T-helper 17 cell (primary cell): ENCODE data around the gene FRMD4A. TPM values are rescaled to one million over a fixed set of nuclear protein-coding genes. Genes with fewer than 3 reads are reported as not detected.

Source experiments
- ATAC-seq: fragments of 150-1000 bp; cut with Tn5 transposase; 2 replicates; pipeline ENCODE4 v1.10.0; 2021; ENCODE audit warnings: mild to moderate bottlenecking, moderate library complexity
- DNase-seq, 3 donors: peaks; one replicate each; pipeline versions ENCODE4 v3.0.0 to v3.0.0-alpha.2; 2020 to 2021
- H3K9me3 ChIP-seq: one replicate; pipeline ENCODE4 v1.7.0; 2013; ENCODE audit warnings: low read length, mild to moderate bottlenecking; ENCODE audit not compliant: control insufficient read depth, poor library complexity, severe bottlenecking
- H3K27ac Mint-ChIP-seq: one replicate; pipeline ENCODE4 v1.8.0; 2022; ENCODE audit warnings: mild to moderate bottlenecking, moderate library complexity, mixed read lengths
- H3K27me3 Mint-ChIP-seq: one replicate; pipeline ENCODE4 v1.8.0; 2022; ENCODE audit warnings: mixed read lengths
- H3K36me3 Mint-ChIP-seq: one replicate; pipeline ENCODE4 v1.8.0; 2022; ENCODE audit warnings: low read depth, mixed read lengths
- H3K4me1 Mint-ChIP-seq: one replicate; pipeline ENCODE4 v1.8.0; 2022; ENCODE audit warnings: mild to moderate bottlenecking, mixed read lengths
- H3K4me3 Mint-ChIP-seq: one replicate; pipeline ENCODE4 v1.8.0; 2022; ENCODE audit warnings: mild to moderate bottlenecking, moderate library complexity, mixed read lengths
- total RNA-seq, 4 donors: library from RNA in 2 of 4; stranded (reverse) in 2 of 4; gene quantifications; one replicate each; pipeline ENCODE4 v1.2.3 and lab custom pipeline; 2022 to 2026

Gene FRMD4A
- total RNA-seq, 2 donors from 2014 or later = 1.3 to 2.7 TPM

DNA sequence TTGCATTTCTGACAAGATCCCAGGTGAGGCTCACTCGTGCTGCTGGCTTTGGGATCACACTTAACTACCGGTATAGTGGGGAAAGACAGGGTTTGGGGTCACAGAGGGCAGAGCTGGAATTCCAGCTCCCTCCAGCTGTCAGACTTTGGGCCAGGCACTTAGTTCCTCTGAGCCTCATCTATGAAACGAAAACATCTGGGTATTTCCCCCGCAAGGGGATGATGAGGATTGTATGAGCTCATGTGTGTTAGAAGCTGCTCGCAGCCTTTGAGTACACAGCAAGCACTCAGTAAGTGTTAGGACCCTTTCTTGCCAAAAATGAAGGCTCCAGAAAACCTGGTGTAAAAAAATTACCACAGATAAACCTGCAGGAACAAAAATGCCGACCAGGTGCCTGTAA is 677.9 kb downstream of the FRMD4A start:
- DNase-seq (no peak), ATAC-seq (no peak)
- H3K9me3 ChIP-seq = no peaks in the 10 kb centered on the region
- H3K27me3 Mint-ChIP-seq = no peaks in the 10 kb centered on the region
- no peak overlapping the region for H3K4me3 Mint-ChIP-seq
- peaks cover 16% of the 10 kb centered on the region for H3K4me1 Mint-ChIP-seq
- H3K27ac Mint-ChIP-seq = no peak overlapping the region
- no peaks in the 10 kb centered on the region for H3K36me3 Mint-ChIP-seq

DNA sequence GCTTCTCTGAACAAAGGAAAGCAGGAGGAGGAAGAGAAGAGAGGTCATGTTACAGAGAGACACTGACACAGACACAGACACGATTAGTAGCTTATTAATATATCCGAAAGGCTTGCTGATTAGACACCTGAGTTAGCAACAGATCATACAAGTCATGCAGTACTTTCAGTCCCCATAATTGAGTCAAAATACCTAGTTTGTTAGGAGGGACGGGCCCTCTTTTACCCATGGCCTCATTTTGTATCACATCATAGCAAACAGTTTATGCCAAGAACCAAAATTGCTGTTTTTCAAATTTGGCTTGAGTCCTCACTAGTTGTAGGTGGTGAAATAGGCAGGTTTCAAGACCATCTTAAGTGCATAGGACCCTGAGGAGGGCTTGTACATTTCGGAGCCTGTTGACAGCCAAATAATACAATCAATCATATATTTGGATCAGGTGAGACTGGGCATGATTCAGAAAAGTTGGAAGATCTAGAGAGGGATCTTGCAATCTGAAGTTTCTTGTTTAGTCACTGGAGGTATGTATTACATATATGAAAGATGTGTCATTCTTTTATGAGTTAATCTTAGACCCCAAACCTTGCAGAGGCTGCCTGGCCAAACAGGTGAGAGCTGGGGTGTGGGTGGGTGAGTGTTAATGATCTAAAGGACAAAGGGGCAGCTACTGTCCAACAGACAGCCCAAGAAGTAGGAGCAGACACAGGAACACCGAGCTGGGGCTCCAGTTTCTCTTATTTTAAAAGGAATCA is 678.6 kb downstream of the FRMD4A start:
- Mint-ChIP-seq H3K27ac (no peak overlapping the region), H3K36me3 (no peaks in the 10 kb centered on the region), H3K27me3 (no peaks in the 10 kb centered on the region), H3K4me3 (no peak overlapping the region), H3K4me1 (peaks cover 18% of the 10 kb centered on the region)
- DNase-seq (no peak), ATAC-seq (no peak)
- H3K9me3 ChIP-seq = no peaks in the 10 kb centered on the region

DNA sequence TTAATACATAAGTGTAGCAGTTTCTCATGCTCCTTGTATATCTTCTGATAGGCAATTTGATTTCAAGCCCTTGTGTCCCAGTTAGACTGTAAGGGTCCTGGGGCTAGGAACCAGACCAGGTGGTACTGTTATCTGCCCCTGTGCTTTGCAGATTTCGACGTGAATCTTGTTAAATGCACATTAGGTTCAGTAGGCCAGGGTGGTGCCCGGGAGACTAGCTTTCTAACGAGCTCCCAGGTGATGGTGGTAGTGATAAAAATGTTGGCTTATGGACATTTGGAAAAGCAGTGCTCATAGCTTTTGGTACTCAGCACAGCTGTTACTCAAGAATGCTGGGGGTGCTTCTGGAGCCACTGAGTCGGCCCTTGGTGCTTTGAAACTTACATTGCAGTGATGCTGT is 679.8 kb downstream of the FRMD4A start:
- no peak for ATAC-seq
- Mint-ChIP-seq H3K4me3 (no peak overlapping the region), H3K36me3 (peaks cover 5% of the 10 kb centered on the region), H3K27me3 (no peaks in the 10 kb centered on the region), H3K27ac (peak overlapping the region; percentile 69), H3K4me1 (peaks cover 22% of the 10 kb centered on the region)
- H3K9me3 ChIP-seq = no peaks in the 10 kb centered on the region
- DNase-seq = no peak

DNA sequence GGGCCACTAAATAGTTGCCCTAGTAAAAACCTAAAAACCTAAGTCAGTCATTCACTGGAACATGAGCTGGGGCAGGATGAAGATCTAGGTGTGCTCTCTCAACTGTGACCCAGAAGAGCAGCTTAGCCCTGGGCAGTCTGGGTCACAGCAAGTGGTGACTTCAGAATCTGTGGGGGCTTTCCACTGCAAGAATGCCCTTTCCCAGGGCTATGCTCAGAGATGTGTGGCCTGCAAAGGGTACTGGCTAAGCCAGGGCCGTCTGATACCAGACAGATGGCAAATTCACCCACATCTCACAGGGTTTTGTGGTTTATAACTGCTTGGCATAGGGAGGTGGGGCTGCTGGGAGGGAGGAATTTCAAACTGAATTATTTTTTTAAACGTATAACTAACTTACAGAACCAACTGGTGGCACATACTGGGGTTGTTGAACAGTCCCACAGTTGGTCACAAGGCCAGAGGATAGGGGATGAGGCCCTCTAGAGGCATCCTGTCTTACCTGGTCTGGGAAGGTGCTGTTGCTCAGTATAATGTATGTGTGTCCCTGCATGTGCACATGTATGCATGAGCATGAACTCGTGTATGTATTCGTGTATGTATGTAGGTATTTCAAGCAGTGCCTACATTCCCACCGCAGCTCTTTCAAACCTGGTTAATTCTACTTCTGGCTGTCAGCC is 680.7 kb downstream of the FRMD4A start:
- no peaks in the 10 kb centered on the region for H3K9me3 ChIP-seq
- peaks cover 5% of the 10 kb centered on the region for H3K36me3 Mint-ChIP-seq
- no peak for ATAC-seq
- H3K4me1 Mint-ChIP-seq = peaks cover 22% of the 10 kb centered on the region
- H3K27me3 Mint-ChIP-seq = no peaks in the 10 kb centered on the region
- DNase-seq = no peak
- H3K4me3 Mint-ChIP-seq = no peak overlapping the region
- H3K27ac Mint-ChIP-seq = peak overlapping the region; percentile 69

DNA sequence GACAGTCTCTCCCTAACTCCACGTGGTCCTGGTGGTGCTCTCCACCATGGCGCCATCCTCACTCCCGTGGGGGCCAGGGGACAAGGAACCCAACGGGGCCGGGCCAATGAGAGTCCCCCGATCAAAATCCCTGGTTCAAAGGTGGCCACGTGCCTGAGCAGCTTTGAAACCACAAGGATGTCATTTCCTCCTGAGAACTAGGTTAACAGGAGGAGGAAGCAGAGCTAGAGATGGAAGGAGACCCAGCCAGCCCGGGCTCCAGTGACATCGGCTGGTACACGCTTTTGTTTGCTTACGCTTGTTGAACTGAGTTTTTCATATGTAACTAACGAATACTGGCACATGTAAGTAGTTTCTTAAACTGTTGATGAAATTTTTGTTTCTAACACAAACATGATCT is 682.3 kb downstream of the FRMD4A start:
- H3K9me3 ChIP-seq = no peaks in the 10 kb centered on the region
- Mint-ChIP-seq H3K4me3 (no peak overlapping the region), H3K36me3 (peaks cover 5% of the 10 kb centered on the region), H3K27me3 (no peaks in the 10 kb centered on the region), H3K4me1 (peaks cover 20% of the 10 kb centered on the region), H3K27ac (peak overlapping the region; percentile 77)
- DNase-seq = no peak
- ATAC-seq = peak; percentile 84

DNA sequence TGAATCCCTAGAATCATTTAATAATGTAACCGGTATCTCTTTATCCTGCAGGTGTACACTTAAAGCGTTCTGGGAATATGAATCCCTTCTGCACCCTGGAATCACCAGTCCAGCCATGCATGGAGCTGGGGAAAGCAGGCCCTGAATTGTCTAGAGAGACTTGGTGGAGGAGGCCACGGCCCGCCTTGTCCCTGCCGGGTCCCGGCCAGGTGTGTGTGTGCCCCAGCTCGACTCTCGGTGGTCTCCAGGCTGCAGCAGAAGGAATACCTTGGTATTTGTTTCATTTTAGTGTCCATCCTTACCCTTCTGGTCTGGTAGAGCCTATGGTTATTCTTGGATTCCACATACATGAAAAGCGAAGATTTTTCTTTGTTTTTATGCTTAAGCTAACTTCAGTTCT is 685.9 kb downstream of the FRMD4A start:
- Mint-ChIP-seq H3K36me3 (peaks cover 11% of the 10 kb centered on the region), H3K27me3 (no peaks in the 10 kb centered on the region), H3K4me3 (no peak overlapping the region), H3K27ac (no peak overlapping the region), H3K4me1 (peaks cover 15% of the 10 kb centered on the region)
- no peak for DNase-seq
- H3K9me3 ChIP-seq = peaks cover 3% of the 10 kb centered on the region
- no peak for ATAC-seq

DNA sequence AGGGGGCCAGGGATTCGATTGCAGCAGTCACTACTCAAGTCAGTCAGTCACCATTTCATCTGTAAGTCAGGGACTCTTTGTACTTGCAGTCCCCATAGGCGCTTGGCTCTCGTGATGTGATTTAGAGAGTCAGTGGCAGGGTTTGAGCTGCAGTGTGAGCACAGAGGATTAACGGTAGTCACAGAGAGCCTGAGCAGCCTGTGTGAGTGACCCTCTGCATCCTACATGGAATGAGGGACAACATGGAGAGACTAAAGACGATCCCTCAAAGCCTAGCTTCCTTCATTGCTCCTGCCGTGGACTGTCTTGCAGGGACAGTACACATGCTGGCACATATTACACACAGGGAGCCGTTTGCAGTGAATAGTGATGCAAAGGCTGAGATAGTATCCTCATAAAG is 687.7 kb downstream of the FRMD4A start:
- no peak for DNase-seq
- H3K27me3 Mint-ChIP-seq = no peaks in the 10 kb centered on the region
- no peak overlapping the region for H3K27ac Mint-ChIP-seq
- no peak overlapping the region for H3K4me3 Mint-ChIP-seq
- peaks cover 6% of the 10 kb centered on the region for H3K4me1 Mint-ChIP-seq
- no peak for ATAC-seq
- peaks cover 6% of the 10 kb centered on the region for H3K9me3 ChIP-seq
- peaks cover 14% of the 10 kb centered on the region for H3K36me3 Mint-ChIP-seq

DNA sequence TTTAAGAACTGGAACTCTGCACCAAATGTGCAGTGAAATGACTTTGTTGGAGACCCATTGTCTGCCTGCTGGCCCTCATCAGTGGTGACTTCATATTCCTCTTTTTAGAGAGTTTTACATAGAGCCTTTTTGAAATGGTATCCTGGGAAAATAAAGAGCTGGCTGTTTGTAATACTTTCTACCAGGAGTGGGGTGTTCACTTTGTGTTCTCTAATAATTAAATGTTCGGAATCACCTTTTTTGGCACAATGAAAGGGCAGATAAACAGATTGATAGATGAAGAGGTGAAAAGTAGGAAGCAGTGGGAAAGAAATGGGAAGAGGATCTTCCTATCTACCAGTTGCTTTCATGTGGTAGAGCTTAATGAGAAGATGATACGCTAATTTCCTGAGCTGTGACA is 688.4 kb downstream of the FRMD4A start:
- Mint-ChIP-seq H3K4me3 (no peak overlapping the region), H3K27ac (no peak overlapping the region), H3K27me3 (no peaks in the 10 kb centered on the region), H3K4me1 (peaks cover 4% of the 10 kb centered on the region), H3K36me3 (peaks cover 14% of the 10 kb centered on the region)
- no peak for ATAC-seq
- H3K9me3 ChIP-seq = peaks cover 6% of the 10 kb centered on the region
- DNase-seq = no peak

DNA sequence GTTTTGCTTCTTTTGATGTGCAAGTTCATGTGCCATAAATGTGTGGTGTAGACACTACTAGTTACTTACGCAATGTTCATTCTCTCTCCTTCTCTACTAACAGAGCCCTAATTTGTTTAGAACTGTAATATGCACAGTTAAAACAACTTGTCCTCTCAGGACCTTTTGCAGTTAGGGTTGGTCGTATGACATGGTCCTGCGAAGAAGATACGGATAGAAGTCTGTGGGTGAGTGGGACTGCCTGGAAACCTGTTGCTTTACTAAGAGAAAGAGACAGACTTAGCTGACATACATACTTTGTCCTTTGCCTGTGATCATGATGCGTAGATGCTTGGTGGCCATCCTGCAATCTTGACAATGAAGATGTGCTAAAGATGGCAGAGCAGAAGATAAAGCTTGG is 692.8 kb downstream of the FRMD4A start:
- no peak overlapping the region for H3K4me3 Mint-ChIP-seq
- H3K27ac Mint-ChIP-seq = no peak overlapping the region
- ATAC-seq (no peak), DNase-seq (no peak)
- peaks cover 6% of the 10 kb centered on the region for H3K9me3 ChIP-seq
- H3K36me3 Mint-ChIP-seq = peaks cover 21% of the 10 kb centered on the region
- no peaks in the 10 kb centered on the region for H3K4me1 Mint-ChIP-seq
- H3K27me3 Mint-ChIP-seq = no peaks in the 10 kb centered on the region

DNA sequence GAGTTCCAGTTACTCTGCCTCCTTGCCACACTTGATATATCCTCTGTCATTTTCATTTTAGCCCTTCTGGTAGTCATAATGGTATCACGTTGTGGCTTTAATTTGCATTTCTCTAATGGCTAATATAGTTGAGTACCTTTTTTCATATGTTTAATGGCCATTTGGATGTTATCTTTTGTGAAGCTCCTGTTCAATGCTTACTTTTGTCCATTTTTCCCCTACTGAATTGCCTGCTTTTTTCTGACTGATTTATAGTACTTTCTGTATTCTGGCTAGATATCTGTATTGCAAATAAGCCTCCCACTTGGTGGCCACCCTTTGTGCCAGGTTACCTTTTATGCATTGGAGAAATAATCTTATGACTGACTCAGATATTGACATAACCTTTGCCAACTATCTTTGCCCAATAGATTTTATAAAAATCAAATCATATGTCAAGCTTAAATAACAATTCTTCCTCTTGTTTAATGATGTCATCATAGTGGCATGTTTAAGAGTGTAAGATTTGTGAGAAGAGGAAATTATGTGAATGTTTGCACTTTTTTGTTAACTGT is 693.3 kb downstream of the FRMD4A start:
- peaks cover 23% of the 10 kb centered on the region for H3K36me3 Mint-ChIP-seq
- no peaks in the 10 kb centered on the region for H3K27me3 Mint-ChIP-seq
- peaks cover 6% of the 10 kb centered on the region for H3K9me3 ChIP-seq
- H3K4me3 Mint-ChIP-seq = no peak overlapping the region
- H3K4me1 Mint-ChIP-seq = no peaks in the 10 kb centered on the region
- DNase-seq (no peak), ATAC-seq (no peak)
- H3K27ac Mint-ChIP-seq = no peak overlapping the region

DNA sequence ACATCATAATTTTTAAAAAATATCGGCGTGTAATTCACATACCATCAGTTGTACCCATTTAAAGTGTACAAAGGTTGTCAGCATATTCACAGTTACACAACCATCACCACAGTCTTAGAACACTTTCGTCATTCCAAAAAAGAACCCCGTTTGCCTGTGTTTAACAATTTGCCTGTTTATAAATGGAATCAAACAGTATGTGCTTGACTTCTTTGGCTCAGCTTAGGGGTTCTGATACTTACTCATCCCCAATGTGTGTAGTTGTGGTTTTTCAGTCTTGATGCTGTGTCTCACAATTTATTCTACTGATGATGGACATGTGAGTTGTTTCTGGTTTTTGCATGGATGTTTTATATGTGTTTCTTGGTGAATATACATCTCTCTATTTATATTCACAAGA is 693.9 kb downstream of the FRMD4A start:
- Mint-ChIP-seq H3K27me3 (no peaks in the 10 kb centered on the region), H3K4me1 (no peaks in the 10 kb centered on the region), H3K36me3 (peaks cover 21% of the 10 kb centered on the region), H3K27ac (no peak overlapping the region), H3K4me3 (no peak overlapping the region)
- H3K9me3 ChIP-seq = peaks cover 3% of the 10 kb centered on the region
- ATAC-seq (no peak), DNase-seq (no peak)

DNA sequence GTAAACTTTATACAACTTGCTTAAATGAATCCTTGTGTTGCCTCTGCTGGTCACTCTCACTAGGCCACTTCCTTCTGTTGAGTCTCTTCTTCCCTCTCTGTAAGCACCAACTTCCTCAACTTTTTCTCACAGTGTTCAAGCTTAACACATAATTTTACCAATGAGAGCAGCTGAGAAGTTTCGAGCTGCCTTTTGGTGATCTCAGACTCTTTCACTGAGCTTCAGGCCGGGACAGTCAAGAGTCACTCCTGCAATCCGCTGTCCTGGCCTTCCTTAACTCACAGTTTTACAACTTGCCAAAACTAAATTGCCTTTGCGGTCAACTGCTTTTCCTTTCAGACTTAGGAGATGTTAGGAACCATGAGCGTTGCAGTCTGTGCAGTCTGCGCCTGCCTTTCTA is 696.5 kb downstream of the FRMD4A start:
- Mint-ChIP-seq H3K4me1 (peaks cover 4% of the 10 kb centered on the region), H3K27ac (no peak overlapping the region), H3K27me3 (no peaks in the 10 kb centered on the region), H3K36me3 (peaks cover 16% of the 10 kb centered on the region), H3K4me3 (no peak overlapping the region)
- H3K9me3 ChIP-seq = peaks cover 2% of the 10 kb centered on the region
- DNase-seq = no peak
- no peak for ATAC-seq

DNA sequence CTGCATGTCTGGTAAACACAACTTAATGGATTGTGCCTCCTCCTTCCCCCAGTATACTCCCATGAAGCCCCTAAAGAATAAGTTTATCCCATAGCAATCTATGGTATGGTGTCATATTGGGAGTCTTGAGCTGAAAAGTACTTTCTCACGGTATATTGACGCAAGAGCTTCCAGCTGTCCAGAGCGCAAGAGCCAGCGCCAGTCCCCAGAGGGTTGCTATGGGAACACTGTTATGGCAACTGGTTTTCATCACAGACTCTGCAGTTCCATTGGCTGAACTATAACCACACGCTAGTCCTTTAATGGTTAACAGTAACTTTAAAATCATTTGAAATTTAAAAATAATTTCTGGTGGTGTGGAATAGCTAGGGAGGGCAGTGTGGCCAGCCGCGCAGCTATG is 697.0 kb downstream of the FRMD4A start:
- Mint-ChIP-seq H3K4me3 (no peak overlapping the region), H3K27ac (no peak overlapping the region), H3K4me1 (peaks cover 6% of the 10 kb centered on the region), H3K36me3 (peaks cover 19% of the 10 kb centered on the region), H3K27me3 (no peaks in the 10 kb centered on the region)
- DNase-seq (no peak), ATAC-seq (no peak)
- no peaks in the 10 kb centered on the region for H3K9me3 ChIP-seq
